NCI-H82 treated with DMSO at 0.1 percent for 48 hours (cell line): Measurements from ENCODE around the gene DPM2.

Experiments used
- DNase-seq: peaks from one replicate; lab custom pipeline; 2025; ENCODE audit not compliant: unreplicated experiment; lab: John Stamatoyannopoulos, UW

Gene DPM2

GRCh38 chr9:127958728-127959127, 21.1 kb upstream of the DPM2 start:
- no peak for DNase-seq

GRCh38 chr9:127955294-127956015, 17.8 kb upstream of the DPM2 start:
- no peak for DNase-seq

- DNase-seq = no peak
Measured at GRCh38 chr9:127954831-127955293, 17.2 kb upstream of the DPM2 start.

GRCh38 chr9:127953768-127954505, 16.3 kb upstream of the DPM2 start:
- no peak for DNase-seq

GRCh38 chr9:127953154-127953553, 15.5 kb upstream of the DPM2 start:
- DNase-seq = no peak

- DNase-seq = no peak
Measured at GRCh38 chr9:127950513-127951289, 13.0 kb upstream of the DPM2 start.

GRCh38 chr9:127949827-127950512, 12.3 kb upstream of the DPM2 start:
- DNase-seq = no peak

GRCh38 chr9:127947841-127948710, 10.4 kb upstream of the DPM2 start:
- no peak for DNase-seq

- DNase-seq = no peak
Measured at GRCh38 chr9:127946728-127947127, 9.1 kb upstream of the DPM2 start.

GRCh38 chr9:127945942-127946341, 8.3 kb upstream of the DPM2 start:
- no peak for DNase-seq

- DNase-seq = no peak
Measured at GRCh38 chr9:127945338-127945737, 7.7 kb upstream of the DPM2 start.

GRCh38 chr9:127944586-127945218, 7.0 kb upstream of the DPM2 start:
- DNase-seq = no peak

GRCh38 chr9:127943731-127944144, 6.1 kb upstream of the DPM2 start:
- peak; percentile 32 for DNase-seq

GRCh38 chr9:127943011-127943662, 5.5 kb upstream of the DPM2 start:
- no peak for DNase-seq

GRCh38 chr9:127942216-127943010, 4.8 kb upstream of the DPM2 start:
- DNase-seq = peak; percentile 24

GRCh38 chr9:127941961-127942215, 4.2 kb upstream of the DPM2 start:
- no peak for DNase-seq

- DNase-seq = no peak
Measured at GRCh38 chr9:127941062-127941960, 3.7 kb upstream of the DPM2 start.

- no peak for DNase-seq
Measured at GRCh38 chr9:127940593-127940992, 2.9 kb upstream of the DPM2 start.
